GM04503 (cell line): ENCODE data around the gene KAT2B.
"Not testable (repeated sequence)": the region's sequence is repeated elsewhere in the genome, so short reads cannot be mapped to it uniquely, and the experiment has no call there.

Source experiments
- DNase-seq: peaks from one replicate; pipeline ENCODE4 v3.0.0-alpha.2; 2012; ENCODE audit warnings: low read depth

The KAT2B gene

GRCh38 chr3:20039765-20040547 lies at the start of gene KAT2B:
TSS of gene KAT2B (plus strand) at chr3:20040446. CDS start at chr3:20040478, 32 bp downstream.
- no peak for DNase-seq

DNA sequence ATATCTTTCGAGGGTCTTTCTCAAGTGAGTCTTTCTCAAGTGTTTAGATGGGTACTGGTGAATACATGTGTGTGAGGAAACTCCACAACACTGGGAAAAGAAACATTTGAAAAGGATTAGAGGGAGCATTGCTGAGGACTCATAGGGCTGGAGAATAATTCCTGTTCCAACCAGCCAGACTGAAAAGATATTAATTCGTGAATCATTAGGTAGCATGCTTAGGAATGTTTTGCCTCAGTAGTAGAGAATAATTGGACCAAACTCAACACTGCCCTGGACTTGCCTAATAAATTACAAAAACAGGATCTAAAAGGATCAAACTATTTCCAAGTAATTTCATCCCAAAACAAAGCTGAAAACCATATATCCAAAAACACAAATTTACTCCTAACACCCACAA lies 45.5 kb upstream of the KAT2B start:
- DNase-seq, result no peak

DNA sequence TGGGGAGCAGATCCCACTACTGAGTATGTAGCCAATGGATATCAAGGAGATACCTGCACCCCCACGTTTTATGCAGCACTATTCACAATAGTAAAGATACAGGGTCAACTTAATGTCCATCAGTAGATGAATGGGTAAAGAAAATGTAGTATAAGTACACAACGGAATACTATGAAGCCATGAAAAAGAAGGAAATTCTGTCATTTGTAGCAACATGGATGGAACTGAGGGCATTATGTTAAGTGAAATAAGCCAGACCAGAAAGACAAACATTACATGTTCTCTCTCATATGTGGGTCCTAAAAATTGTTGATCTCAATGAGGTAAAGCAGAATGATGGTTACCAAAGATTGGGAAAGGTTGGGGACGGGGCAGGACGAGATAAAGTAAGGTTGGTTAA lies 42.7 kb upstream of the KAT2B start:
- DNase-seq, result no peak

GRCh38 chr3:20001932-20002331 lies 38.3 kb upstream of the KAT2B start:
- no peak for DNase-seq

DNA sequence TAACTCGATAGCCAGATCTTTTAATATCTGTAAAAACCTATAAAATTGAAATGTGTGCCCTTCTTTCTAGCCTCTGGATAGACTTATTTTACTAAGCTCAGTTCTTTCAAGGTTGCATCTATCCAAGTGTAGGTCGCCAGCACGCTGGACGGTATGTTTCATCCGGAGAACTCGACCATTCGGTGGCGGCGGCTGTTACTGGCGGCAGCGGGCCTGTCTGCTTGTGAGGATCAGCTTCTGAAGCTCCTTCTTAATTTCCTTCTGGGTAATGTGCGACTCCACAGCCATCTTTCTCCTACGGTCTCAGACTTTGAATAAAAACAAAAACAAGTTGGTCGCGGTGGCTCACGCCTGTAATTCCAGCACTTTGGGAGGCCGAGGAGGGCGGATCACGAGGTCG lies 32.3 kb upstream of the KAT2B start:
- DNase-seq, result no peak

DNA sequence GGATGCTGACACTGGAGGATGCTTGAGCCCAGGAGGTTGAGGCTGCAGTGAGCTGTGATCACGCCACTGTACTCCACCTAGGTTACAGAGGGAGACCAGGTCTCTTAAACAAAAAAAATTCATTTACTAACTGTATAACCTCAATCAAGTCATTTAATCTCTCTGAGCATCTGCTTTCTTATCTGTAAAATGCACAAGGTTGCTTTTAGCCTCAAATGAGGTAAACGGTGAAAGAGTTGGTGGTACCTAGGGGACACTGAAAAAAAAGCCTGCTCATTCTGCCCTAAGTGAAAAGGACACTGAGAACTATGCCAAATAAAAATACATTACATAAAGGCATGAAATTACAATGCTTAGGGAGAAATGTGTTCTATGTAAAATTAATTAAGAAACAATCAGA lies 31.6 kb upstream of the KAT2B start:
- no peak for DNase-seq

GRCh38 chr3:20012164-20012563 lies 28.1 kb upstream of the KAT2B start, which contains the start of gene PP2D1:
TSS of gene PP2D1 (minus strand) at chr3:20012264. CDS start at chr3:20012072, 192 bp downstream.
- no peak for DNase-seq

GRCh38 chr3:20013396-20013795 lies 26.9 kb upstream of the KAT2B start:
- no peak for DNase-seq

DNA sequence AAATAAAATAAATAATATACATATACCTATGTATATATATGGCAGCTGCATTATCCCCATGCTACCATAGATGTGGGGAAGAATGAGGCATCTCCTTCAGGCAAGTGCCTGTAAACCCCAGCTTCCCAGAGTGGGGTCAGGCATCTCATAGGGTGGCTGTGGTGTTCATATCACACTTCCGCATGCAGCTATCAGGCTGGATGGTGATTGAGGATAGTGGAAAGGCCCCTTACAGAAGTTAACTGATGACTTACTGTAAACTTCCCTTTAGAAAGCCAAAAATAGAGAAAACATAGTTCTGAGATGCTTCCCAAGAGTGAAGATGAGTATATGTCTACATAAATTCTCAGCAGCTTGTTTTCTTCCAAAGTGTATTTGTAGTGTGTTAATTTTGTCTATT lies 24.7 kb upstream of the KAT2B start:
- DNase-seq, result no peak

- not testable (repeated sequence) for DNase-seq
Measured at GRCh38 chr3:20016076-20016475, 24.2 kb upstream of the KAT2B start.

GRCh38 chr3:20022954-20023622 lies 17.2 kb upstream of the KAT2B start:
- DNase-seq, result no peak

DNA sequence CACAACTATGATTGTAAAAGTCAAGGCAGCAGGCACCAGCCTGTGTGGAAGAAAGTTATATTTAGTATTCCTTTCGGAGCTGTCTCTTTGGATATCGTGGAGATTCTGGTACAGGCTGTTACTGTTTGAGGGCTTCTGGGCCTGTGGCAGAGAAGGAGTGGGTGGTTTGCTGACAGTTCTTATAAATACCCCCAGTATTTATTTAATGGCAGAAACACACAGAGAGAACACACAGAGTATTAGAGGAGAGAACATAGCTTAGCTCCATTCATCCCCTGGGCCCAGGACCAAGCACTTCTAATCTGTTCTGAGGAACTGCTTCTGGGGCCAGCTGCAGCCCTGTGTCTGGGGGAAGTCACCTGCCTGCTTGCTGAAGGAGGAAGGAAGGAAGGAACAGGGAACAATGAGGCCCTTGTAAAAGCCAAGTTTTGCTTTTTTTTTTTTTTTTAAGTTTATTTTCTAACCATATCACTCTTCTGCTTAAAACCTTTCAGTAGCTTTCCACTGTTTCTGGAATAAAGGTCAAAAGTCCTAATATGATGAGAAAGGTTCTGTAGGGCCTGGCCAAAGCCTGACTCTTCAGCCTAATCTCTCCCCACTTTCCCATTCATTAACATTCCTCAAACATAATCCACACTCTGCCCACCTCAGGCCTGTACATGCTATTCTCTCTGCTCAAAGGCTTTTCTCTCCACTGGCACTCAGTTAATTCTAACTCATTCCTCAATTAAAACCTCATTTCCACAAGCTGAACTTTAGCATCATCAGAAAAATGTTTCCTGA lies 16.4 kb upstream of the KAT2B start:
- no peak for DNase-seq

DNA sequence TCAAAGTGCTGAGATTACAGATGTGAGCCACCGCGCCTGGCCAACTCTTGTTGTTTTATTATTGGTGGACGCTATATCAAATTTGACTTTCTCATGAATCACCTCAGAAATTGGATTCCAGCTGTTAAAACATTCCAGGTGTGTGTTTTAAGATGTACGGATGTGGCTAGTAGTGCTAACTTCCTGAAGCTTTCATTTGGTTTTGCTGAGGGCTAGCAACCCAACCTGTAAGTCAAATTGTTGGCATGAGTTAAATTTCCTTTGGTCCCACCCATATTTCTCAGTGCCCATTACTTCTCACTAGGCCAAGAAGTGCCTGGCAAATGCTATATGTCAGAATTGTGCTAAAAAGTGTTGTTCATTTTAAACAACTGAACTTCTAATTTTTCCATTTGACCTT lies 13.1 kb upstream of the KAT2B start:
- no peak for DNase-seq

DNA sequence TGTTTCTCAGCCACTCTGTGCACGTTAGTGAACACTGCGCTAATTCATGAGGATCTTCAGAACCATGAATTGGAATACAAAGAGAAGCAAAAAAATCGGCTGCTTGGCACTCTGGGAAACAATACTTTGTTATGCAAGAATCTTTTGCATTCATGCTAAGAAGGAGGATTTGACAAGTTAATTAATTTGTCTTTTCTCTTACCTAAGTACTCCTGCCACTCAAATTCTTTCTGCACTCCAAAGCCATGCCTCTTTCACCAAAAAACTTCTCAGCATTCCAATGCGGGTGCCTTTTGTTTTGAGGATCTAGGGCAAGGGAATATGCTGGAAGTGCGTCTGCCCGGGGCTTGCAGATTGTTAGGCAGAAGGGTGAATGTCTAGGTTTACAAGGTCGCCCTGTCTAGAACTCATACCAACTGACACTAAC lies 11.3 kb upstream of the KAT2B start:
- DNase-seq, result no peak

DNA sequence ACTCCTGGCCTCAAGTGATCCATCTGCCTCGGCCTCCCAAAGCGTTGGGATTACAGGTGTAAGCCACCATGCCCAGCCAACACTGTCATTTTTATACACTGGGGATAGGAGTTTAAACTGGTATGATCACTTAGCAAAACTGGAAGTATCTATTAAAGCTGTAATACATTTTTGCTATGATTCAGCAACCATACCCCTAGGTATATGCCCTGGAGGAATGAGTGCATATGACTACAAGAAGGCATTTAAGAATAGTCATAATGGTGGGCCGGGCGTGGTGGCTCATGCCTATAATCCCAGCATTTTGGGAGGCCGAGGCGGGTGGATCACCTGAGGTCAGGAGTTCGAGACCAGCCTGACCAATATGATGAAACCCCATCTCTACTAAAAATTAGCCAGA lies 8.3 kb upstream of the KAT2B start:
- DNase-seq, result not testable (repeated sequence)

DNA sequence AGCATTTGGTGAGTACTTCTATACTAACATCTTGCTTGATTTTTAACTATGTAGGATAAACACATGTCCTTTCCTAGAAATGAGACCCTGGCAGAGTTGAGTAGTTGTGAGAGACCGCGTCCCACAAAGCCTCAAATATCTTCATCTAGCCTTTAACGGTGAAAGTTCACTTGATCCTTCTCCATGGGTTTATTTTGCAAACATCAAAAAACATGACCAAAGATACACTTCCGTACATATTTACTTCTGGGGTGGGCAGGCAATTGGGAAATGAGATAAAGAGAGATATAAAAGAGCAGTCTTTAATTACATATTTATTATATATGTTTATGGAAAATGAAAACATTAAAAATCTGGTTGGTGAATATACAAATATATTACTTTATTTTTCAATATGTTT lies 5.2 kb upstream of the KAT2B start:
- DNase-seq, result no peak

DNA sequence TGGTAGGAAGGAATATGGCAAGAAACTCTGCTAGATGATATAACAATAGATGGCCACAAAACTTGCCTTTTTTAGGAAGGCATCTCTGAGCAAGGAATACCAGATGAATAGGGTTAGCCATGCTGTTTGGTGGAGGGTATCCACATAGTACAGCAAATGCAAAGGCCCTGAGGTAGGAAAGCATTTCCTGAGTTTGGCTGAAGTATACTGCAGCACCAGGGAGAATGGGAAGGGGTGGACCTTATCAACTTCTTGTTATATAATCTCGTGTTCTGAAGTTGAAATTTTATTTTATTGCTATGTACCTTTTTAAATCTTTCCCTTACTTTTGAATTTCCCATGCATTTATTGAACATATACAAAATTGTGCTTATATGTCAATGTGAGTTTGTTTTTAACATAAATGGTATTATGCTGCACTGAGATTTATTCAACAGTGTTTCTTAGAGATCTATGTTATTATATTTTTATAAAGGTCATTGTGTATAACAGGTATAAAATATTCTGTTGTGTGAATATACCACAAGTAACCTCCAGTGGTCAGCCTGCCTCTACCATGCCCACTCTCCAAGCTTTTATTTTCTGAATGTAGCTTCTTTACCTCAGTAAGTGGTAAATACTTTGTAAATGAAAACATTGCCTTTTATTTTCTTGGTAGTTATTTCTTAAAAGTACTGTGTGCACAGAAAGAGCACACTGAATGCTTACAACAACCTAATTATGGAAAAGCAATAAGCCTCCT lies 2.8 kb upstream of the KAT2B start:
- DNase-seq, result no peak

DNA sequence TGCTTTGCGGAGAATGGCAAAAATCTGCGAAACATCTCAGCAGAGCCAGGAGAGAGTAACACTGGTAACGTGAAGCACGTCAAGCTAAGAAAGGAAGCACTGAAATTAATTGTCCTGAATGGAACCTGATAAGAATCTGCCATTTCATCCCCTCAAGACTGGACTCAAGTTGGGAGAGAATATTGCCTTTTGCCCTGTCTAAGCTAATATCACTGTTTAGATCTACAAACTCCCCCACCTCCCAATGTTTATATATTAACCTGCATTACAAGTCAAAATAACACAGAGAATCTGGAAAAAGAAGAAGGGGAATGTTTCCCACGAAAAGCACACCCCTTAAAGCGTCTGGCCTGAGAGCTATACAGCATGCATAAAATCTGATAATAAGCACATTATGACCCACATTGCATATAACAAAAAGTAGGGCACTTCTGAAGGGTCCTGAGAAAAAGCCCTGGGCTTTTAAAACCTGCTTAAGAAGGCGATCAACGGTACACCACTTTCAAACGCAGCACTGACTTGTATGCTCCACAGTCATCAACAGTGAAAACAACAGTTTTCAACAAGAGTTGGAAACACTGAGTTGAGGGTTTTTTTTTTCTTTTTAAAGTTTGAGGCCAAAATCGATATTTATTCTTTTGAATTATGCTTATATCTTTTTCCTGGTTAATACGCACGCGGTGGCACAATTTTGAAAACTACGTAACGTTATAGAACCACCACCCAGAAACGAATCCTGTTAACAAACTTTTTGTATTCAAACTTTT lies 1.4 kb upstream of the KAT2B start:
- no peak for DNase-seq

DNA sequence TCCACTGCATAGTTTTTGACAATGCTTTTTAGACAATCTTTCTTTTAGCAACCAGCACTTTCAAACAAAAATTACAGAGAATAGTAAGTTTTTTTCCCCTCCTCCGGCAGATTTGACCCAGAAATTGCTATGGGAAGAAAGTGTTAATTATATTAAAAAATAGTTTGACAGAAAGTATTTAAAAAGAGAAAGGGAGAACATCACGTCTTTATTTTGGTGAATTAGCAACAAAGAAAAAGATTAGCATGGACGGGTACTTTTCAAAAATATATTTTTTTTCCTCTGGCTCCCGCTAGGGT lies 831 bp upstream of the KAT2B start:
- no peak for DNase-seq

- DNase-seq, result no peak
Measured at GRCh38 chr3:20040548-20041196, 426 bp downstream of the KAT2B start.

- DNase-seq, result no peak
Measured at GRCh38 chr3:20041197-20041780, 1.0 kb downstream of the KAT2B start.
